Activated CD8-positive, alpha-beta memory T cell treated with anti-CD3 and anti-CD28 coated beads for 36 hours (primary cell): ENCODE results near the gene IL17RB. TPM values are rescaled to one million over a fixed set of nuclear protein-coding genes. Genes with fewer than 3 reads are reported as not detected.

Experiments
- CTCF ChIA-PET: fragments of 350-600 bp; sonication (Branson Sonifier 250); formaldehyde crosslinking; loops from one replicate; lab custom pipeline; 2021; ENCODE audit warnings: antibody characterized with exemption; lab: Charles Lee
- POLR2A ChIA-PET: fragments of 350-600 bp; sonication (Branson Sonifier 250); formaldehyde crosslinking; loops from one replicate; lab custom pipeline; 2021; ENCODE audit warnings: antibody characterized with exemption; lab: Charles Lee
- total RNA-seq, 2 experiments: library from RNA; stranded (reverse); gene quantifications; one replicate each; pipeline ENCODE4 v1.2.3, GENCODE V29; 2021

The IL17RB gene
- total RNA-seq, 2 experiments from 2014 or later = 0.25 to 0.36 TPM

DNA sequence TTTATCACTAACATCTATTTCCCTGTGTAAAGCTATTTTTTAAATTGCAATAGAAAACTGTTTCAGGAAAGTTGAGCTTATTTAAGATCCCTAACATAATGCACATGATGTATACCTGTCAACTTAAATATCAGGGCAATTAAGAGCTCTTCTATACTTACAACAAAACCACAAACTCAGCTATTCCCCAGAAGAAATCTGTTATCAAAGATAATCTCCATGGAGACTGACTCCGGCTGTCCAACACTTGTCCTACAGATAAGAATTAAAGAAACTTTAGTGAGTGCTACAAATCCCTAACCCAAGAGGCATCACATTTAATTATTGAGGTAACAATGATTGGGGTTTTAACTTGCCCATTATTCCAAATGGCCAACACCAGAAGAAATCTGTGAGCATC lies 41.9 kb downstream of the IL17RB start:
- POLR2A ChIA-PET = no interaction called here
- CTCF ChIA-PET = no interaction called here

DNA sequence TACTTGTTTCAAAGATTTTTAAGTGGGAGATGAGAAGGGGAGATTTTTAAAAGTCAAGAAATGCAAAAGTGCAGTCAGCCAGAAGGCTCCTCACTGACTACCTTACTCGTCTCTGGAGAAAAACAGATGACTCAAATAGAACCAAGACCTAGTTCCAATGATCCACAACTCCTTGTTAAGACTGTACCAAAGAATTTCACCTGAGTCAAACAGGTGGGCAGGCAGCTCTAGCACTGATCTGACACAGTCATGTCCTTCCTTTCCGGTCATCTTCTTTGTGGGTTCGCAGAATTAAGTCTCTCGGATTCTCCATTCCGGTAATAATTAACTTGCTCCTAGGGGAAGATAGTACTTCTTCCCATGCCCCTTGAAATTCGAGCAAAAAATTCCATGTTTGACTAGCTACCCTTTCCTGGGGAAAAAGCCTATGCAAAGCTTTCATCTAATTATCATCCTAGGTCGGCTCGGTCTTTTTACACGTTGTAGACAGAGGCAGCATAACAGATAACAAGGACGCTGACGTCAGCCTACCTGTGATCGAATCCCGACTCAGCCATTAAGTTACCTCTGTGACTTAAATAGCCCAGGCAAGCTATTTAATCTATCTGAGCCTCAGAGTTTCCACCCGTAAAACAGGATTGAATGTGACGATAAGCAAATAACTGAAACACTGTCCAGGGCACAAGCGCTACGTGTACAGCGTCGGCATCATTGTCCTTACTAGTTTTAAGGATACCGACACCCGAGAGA lies 44.5 kb downstream of the IL17RB start:
- ChIA-PET CTCF (interaction anchor here (0.6 to 1.1 kb wide), 2 partner anchors 11 to 541 kb away, joined by 4 to 5 read pairs; no protein-coding TSS in a partner anchor), POLR2A (interaction anchor here (1.5 to 2.5 kb wide), 2 partner anchors 9 to 544 kb away, joined by 4 to 14 read pairs; partner anchors contain the start of genes ACTR8 and DCP1A)

DNA sequence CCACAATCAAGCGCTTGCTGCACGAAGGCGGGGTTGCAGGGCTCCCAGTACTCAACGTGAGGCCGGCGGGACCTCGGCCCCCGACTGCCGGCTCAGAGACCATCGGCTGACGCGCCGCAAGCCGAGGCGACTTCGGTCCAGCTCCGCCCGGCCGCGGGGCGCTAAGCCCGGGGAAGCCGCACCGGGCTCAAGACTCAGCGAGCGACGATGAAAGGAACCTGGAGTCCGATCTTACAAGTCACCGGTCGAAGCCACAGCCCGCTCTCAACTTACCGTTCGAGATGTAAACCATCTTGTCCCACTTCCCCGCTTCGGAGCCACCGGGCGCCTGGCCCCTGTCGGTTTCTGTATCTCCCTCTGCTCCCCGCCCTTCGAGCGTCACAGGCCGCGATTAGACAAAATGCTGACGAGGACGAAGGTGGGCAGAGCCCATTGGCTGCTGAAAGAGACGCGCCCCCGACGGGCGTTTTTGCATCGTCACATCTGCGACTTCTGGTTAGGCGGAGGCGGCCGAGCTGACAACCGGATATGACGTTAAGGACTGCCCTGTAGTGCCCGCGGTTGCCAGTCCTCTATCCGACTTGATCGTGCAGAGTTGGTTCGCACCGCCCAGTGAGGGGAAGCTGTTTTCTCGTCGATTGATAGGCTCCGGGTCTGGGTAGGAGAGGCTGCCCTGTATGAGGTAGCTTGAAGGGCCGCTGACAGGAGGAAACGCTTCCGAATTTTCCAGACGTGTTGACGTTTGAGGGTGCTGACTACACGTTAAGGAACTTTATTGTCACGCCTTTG lies 45.3 kb downstream of the IL17RB start, which contains the start of gene SELENOK:
SELENOK (minus strand) TSS at position 363 of the 789 bp plus-strand sequence.
- ChIA-PET CTCF (no interaction called here), POLR2A (interaction anchor here (1.0 to 2.5 kb wide), 3 partner anchors 10 to 545 kb away, joined by 3 to 14 read pairs (median 4); partner anchors contain the start of genes ACTR8 and DCP1A)

DNA sequence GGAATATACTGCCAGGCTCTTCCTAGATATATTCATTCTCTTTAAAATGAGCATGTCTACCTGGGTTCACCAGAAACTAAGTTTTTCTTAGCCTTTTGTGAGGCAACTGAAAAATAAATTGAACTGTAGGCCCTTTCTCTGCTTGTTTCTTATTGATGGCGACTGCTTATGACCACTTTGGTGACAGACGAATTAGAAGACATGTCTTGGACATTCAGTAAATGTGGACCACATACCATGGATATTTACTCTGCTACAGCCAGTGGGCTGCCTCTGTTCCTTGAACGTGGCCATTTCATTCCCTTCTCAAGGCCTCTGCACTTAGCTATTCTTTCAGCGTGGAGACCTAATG lies 45.9 kb downstream of the IL17RB start:
- ChIA-PET CTCF (no interaction called here), POLR2A (interaction anchor here (1.0 to 2.5 kb wide), 3 partner anchors 10 to 545 kb away, joined by 3 to 14 read pairs (median 4); partner anchors contain the start of genes ACTR8 and DCP1A)

DNA sequence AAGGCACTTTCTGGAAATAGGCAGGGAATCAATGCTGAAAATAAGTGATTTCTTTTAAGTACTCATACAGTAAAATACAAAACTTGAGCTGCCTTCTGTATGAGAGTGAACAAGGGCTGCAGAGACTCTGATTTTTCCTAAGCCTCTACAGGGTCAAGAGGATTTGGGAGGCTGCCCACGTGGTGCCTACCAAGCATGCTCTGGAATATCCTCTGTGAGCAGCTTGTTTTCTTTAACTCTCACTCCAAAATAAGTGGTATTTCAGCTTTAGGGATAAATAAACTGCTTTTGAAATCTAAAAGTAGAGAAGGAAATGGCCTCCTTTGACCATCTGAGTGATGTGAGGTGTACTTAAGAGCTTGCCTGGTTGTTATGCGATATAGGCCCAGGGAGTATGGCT lies 53.4 kb downstream of the IL17RB start:
- POLR2A ChIA-PET = no interaction called here

DNA sequence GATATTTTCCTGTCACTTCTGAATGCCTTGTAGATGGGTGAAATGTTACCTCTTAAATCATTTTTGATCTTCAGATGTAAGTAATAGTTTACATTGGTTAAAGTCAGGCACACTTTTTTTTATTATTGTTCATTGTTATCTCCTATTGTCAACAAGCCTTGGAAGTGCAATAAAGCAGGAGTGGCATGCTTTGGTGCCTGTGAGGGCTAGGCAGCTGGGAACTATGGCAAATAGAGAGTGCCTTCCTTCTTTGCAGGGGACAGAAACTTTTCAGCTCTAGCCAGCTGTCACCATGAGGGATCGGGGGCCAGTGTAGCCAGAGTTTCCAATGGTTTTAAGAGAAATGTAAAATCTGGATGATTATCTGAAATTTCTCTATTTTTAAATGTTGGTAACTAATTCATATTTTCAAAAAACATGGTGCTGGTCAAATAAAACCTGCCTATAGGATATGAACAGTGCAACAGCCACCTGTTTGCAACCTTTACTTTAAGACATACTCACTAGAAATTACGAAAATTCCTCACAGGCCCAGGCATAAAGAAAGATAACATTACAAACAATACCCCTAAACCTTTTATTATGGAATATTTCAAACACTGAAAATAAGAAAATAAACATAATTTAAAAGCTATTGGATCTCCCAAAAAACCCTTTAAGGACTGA lies 54.4 kb downstream of the IL17RB start:
- POLR2A ChIA-PET = no interaction called here
- CTCF ChIA-PET = no interaction called here

More for the DNA sequence above, 53.4 kb downstream of the IL17RB start:
- CTCF ChIA-PET = no interaction called here

DNA sequence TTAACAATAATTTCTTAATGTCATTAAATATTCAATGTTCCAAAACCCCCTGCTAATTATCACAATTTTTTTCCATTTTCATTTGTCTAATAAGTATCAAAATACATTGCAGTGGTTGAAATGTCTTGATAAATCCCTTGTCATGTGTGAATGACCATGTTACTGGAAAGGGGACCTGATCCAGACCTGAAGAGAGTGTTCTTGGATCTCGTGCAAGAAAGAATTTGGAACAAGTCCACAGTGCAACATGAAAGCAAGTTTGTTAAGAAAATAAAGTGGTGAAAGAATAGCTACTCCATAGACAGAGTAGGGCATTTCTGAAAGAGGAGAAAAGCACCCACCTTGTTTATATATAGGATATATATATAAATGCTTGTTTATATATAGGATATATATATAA lies 55.7 kb downstream of the IL17RB start:
- CTCF ChIA-PET = no interaction called here
- POLR2A ChIA-PET = no interaction called here

DNA sequence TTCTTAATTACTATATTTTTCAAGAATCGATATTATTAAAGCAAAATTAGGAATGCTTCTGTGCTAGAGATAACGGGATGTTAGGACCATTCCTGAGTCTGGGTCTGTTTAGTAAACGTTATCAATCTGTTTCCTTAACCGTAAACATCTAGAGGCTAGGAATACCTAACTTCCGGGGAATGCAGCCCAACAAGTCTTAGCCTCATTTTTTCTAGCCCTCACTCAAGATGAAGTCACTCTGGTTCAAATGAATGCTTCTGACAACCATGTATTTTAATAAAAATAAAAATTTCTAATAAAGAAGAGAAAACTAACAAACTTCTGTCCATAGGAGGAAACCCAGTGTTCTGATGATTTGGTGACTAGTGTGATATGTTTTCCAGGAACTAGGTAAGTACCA lies 56.3 kb downstream of the IL17RB start:
- ChIA-PET CTCF (no interaction called here), POLR2A (no interaction called here)

DNA sequence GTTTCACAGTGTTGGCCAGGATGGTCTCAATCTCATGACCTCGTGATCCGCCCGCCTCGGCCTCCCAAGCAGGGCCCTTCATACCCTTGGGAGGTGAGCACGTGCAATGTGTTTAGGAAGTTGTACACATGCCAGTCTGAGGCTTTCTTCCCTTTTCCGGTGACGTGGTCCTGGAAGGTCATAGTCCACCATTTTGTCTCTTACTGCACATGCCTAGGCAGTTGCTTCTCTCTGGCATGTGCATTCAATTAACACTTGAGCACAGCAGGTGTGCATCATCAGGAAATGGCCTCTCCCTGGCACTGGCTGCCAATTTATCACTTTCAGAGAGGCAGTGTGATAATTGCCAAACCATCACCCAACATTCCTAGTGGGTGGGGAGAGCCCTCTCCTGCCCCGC lies 67.0 kb downstream of the IL17RB start:
- CTCF ChIA-PET = interaction anchor here (0.7 kb wide), 1 partner anchor 297 kb away, joined by 3 read pairs; no protein-coding TSS in a partner anchor
- POLR2A ChIA-PET = no interaction called here

Other genes with a start within 250 kb of the IL17RB start
- under 1 TPM; 0.23 to 0.42 TPM for gene CHDH, start 149 bp upstream of the IL17RB start, total RNA-seq
- 10 to 100 TPM; 34.6 to 36.4 TPM for gene ACTR8, start 35.6 kb downstream of the IL17RB start, total RNA-seq
- gene SELENOK, start 45.3 kb downstream of the IL17RB start, total RNA-seq = 10 to 100 TPM; 51.5 to 52.4 TPM